Skeletal muscle tissue (tissue), 4 donors: ENCODE data around the gene THEM4. TPM values are rescaled to one million over a fixed set of nuclear protein-coding genes. Genes with fewer than 3 reads are reported as not detected.
"Not testable (repeated sequence)": the region's sequence is repeated elsewhere in the genome, so short reads cannot be mapped to it uniquely, and the experiment has no call there.

Experiments
- H3K27ac ChIP-seq: one replicate; pipeline ENCODE4 v1.7.0; 2013; ENCODE audit warnings: mild to moderate bottlenecking, low read depth, low read length, inconsistent platforms
- H3K27me3 ChIP-seq, 3 donors: one replicate each; pipeline ENCODE4 v1.7.0; 2013; ENCODE audit warnings: low read length in 3 of 3; ENCODE audit not compliant: control insufficient read depth in 3 of 3, insufficient read depth in 3 of 3
- H3K36me3 ChIP-seq, 3 donors: one replicate each; pipeline ENCODE4 v1.7.0; 2013; ENCODE audit warnings: low read length in 3 of 3; ENCODE audit not compliant: control insufficient read depth in 3 of 3, insufficient read depth in 3 of 3
- H3K4me1 ChIP-seq, 3 donors: one replicate each; pipeline ENCODE4 v1.7.0; 2013; ENCODE audit warnings: low read length in 3 of 3, mild to moderate bottlenecking in 3 of 3; ENCODE audit not compliant: control insufficient read depth in 3 of 3, insufficient read depth in 3 of 3
- H3K4me3 ChIP-seq, 3 donors: one replicate each; pipeline ENCODE4 v1.7.0; 2013; ENCODE audit warnings: low read length in 3 of 3
- H3K9ac ChIP-seq, 3 donors: one replicate each; pipeline ENCODE4 v1.7.0; 2013; ENCODE audit warnings: low read length in 3 of 3, mild to moderate bottlenecking in 3 of 3, moderate library complexity in 2 of 3, low read depth in 1 of 3
- H3K9me3 ChIP-seq, 3 donors: one replicate each; pipeline ENCODE4 v1.7.0; 2013; ENCODE audit warnings: low read length in 3 of 3; ENCODE audit not compliant: control insufficient read depth in 3 of 3
- total RNA-seq: library from RNA; depleted of rRNA; stranded (reverse); fragments of >200 nt; gene quantifications from one replicate; pipeline ENCODE4 v1.2.3, GENCODE V29; 2014
- donor health status: Osteomylitis.

The THEM4 gene
- total RNA-seq, 1 donor from 2014 or later, result 8.4 TPM

DNA sequence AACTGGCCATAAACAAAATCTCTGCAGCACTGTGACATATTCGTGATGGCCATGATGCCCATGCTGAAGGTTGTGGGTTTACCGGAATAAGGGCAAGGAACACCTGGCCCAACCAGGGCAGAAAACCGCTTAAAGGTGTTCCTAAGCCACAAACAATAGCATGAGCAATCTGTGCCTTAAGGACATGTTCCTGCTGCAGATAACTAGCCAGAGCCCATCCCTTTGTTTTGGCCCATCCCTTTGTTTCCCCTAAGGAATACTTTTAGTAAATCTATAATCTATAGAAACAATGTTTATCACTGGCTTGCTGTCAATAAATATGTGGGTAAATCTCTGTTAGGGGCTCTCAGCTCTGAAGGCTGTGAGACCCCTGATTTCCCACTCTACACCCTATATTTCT is 8.5 kb downstream of the THEM4 start:
- not testable (repeated sequence) for H3K4me3 ChIP-seq, H3K27me3 ChIP-seq, H3K36me3 ChIP-seq, H3K9ac ChIP-seq, H3K27ac ChIP-seq, H3K9me3 ChIP-seq, H3K4me1 ChIP-seq

- H3K9me3 ChIP-seq, result no peaks in the 10 kb centered on the region
- H3K4me1 ChIP-seq, result peaks cover 2 to 4% (median 3%) of the 10 kb centered on the region in 3 donors
- H3K27ac ChIP-seq, result no peak overlapping the region
- peaks cover 4 to 13% (median 11%) of the 10 kb centered on the region in 3 donors for H3K36me3 ChIP-seq
- no peak overlapping the region for H3K4me3 ChIP-seq
- H3K9ac ChIP-seq, result no peak overlapping the region
- no peaks in the 10 kb centered on the region for H3K27me3 ChIP-seq
These were observed 10.8 kb downstream of the THEM4 start for GRCh38 chr1:151898519-151898991.

DNA sequence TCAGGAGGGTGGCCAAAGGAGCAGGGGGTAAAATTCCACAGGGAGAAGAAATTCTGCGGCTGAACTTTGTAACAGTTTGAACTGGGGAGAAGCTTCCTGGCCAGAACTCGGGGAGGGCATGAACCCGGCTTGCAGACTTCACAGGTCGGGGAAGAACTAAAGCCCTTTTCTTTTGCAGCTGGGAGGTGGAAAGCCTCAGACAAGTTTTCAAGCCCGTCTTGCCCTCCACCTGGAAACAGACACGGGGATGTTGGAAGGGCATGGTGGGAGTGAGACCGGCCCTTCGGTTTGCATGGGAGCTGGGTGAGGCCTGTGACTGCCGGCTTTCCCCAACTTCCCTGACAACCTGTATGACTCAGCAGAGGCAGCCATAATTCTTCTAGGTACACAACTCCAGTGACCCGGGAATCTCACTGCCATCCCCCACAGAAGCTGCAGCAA is 11.3 kb downstream of the THEM4 start:
- Histone ChIP-seq H3K27ac (no peak overlapping the region), H3K9me3 (no peaks in the 10 kb centered on the region), H3K9ac (no peak overlapping the region)

DNA sequence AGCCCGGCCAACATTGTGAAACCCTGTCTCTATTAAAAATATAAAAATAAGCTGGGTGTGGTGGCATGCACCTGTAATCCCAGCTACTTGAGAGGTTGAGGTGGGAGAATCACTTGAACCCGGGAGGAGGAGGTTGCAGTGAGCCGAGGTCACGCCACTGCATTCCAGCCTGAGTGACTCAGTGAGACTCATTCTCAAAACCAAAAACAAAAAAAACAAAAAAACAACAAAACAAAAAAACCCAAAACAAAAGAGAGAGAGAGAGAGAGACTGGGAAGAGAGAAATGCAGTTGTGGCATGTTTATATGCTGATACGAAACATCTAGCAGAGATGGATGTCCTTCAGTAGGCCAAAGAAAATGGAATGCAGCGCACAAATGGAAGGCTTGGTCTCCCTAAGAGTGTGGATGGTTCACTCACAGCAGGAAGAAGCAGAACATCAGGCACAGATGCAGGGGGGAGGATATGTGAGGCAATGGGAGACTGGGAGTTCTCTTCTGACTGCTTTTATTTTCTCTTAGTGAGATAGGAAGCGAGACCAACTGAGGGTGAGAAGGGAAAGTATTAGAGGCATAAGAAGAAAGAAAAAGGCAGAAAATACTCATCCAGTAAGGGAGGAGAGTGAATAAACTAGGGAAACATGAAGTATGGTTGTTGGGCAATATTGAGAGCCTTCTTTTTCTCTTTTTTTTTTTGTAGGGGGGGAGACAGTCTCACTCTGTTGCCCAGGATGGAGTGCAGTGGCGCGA is 16.0 kb downstream of the THEM4 start:
- no peak overlapping the region for H3K4me3 ChIP-seq
- no peaks in the 10 kb centered on the region for H3K27me3 ChIP-seq
- H3K4me1 ChIP-seq, result peaks cover 0 to under 1% (median 0%) of the 10 kb centered on the region in 3 donors
- H3K9me3 ChIP-seq, result no peaks in the 10 kb centered on the region
- H3K27ac ChIP-seq, result no peak overlapping the region
- H3K9ac ChIP-seq, result no peak overlapping the region
- H3K36me3 ChIP-seq, result peaks cover 13 to 34% (median 30%) of the 10 kb centered on the region in 3 donors

More for the DNA sequence above, 11.3 kb downstream of the THEM4 start:
- no peaks in the 10 kb centered on the region for H3K27me3 ChIP-seq
- H3K36me3 ChIP-seq, result peaks cover 7 to 16% (median 14%) of the 10 kb centered on the region in 3 donors
- H3K4me3 ChIP-seq, result no peak overlapping the region
- H3K4me1 ChIP-seq, result peaks cover 2 to 4% (median 3%) of the 10 kb centered on the region in 3 donors

DNA sequence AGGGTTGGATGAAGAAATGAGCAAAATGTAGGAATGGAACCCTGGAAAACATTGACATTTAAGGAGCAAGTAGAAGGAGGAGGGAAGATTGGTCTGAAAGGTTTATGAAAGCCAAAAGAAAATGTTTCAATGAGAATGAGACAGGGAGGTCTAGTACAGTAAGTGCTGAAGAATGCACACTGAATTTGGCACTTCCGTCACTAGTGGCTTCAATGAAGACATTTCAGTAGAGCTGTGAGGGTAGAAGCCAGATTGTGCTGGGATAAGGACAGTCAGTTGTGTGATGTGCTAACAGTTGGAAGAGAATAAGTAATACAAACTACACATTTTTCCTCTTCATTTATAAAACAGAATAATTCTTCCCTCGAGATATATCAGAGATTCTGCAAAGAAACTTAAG is 17.1 kb downstream of the THEM4 start:
- Histone ChIP-seq H3K27me3 (no peaks in the 10 kb centered on the region), H3K4me1 (no peaks in the 10 kb centered on the region), H3K4me3 (no peak overlapping the region), H3K36me3 (peaks cover 13 to 43% (median 39%) of the 10 kb centered on the region in 3 donors), H3K9ac (no peak overlapping the region), H3K27ac (no peak overlapping the region), H3K9me3 (no peaks in the 10 kb centered on the region)

- H3K36me3 ChIP-seq, result peaks cover 15 to 50% (median 36%) of the 10 kb centered on the region in 3 donors
These were observed 17.8 kb downstream of the THEM4 start for GRCh38 chr1:151891512-151891911.

GRCh38 chr1:151888972-151889570 is 20.2 kb downstream of the THEM4 start:
- no peak overlapping the region for H3K27ac ChIP-seq
- no peak overlapping the region for H3K9ac ChIP-seq
- H3K4me1 ChIP-seq, result no peaks in the 10 kb centered on the region
- no peaks in the 10 kb centered on the region for H3K9me3 ChIP-seq
- no peaks in the 10 kb centered on the region for H3K27me3 ChIP-seq
- H3K4me3 ChIP-seq, result no peak overlapping the region
- H3K36me3 ChIP-seq, result peaks cover 12 to 47% (median 31%) of the 10 kb centered on the region in 3 donors

More at GRCh38 chr1:151891512-151891911, 17.8 kb downstream of the THEM4 start:
- no peaks in the 10 kb centered on the region for H3K27me3 ChIP-seq
- H3K4me3 ChIP-seq, result no peak overlapping the region
- H3K9ac ChIP-seq, result no peak overlapping the region
- H3K9me3 ChIP-seq, result no peaks in the 10 kb centered on the region
- no peak overlapping the region for H3K27ac ChIP-seq
- no peaks in the 10 kb centered on the region for H3K4me1 ChIP-seq

DNA sequence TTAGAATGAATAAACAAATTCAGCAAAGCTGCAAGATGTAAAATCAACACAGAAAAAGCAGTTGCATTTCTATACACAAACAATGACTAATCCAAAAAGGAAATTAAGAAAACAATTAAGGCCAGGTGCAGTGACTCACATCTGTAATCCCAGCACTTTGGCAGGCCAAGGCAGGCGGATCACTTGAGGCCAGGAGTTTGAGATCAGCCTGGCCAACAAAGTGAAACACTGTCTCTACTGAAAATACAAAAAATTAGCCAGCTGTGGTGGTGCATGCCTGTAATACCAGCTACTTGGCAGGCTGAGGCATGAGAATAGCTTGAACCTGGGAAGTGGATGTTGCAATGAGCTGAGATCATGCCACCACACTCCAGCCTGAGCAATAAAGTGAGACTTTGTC is 22.3 kb downstream of the THEM4 start:
- Histone ChIP-seq H3K27ac (no peak overlapping the region), H3K27me3 (no peaks in the 10 kb centered on the region), H3K9ac (no peak overlapping the region), H3K4me3 (no peak overlapping the region), H3K4me1 (no peaks in the 10 kb centered on the region), H3K36me3 (peaks cover 8 to 40% (median 19%) of the 10 kb centered on the region in 3 donors), H3K9me3 (no peaks in the 10 kb centered on the region)

DNA sequence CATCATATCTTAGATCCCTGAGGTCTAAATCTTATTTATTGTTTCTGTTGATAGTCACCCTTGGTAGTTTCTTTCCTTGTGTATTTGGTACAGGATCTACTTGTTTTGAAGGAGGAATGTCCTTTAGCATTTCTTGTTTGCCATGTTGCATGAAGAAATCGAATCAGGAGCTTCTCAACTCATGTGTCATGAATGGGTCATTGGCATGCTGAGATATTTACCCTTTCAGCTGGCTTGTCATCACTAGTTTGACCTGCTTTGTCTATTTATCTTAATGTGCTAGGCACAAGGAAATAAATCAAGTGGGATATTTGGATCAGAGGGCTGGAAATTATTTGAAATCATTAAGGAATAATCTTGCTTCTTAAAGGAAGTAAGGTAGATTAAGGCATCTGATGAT is 23.8 kb downstream of the THEM4 start:
- H3K9ac ChIP-seq, result no peak overlapping the region
- H3K9me3 ChIP-seq, result no peaks in the 10 kb centered on the region
- peaks cover 5 to 30% (median 18%) of the 10 kb centered on the region in 3 donors for H3K36me3 ChIP-seq
- no peak overlapping the region for H3K27ac ChIP-seq
- H3K4me1 ChIP-seq, result no peaks in the 10 kb centered on the region
- no peaks in the 10 kb centered on the region for H3K27me3 ChIP-seq
- no peak overlapping the region for H3K4me3 ChIP-seq

DNA sequence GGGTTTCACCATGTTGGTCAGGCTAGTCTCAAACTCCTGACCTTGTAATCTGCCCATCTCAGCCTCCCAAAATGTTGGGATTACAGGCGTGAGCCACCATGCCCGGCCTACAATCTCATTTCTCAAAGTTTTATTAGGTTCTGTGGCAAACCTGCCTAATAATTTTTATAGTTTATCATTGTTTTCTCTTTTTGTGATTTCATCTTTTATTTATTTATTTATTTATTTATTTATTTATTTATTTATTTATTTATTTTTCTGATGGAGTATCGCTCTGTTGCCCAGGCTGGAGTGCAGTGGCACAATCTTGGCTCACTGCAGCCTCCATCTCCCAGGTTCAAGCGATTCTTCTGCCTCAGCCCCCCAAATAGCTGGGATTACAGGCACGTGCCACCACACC is 24.4 kb downstream of the THEM4 start:
- H3K9me3 ChIP-seq, H3K4me1 ChIP-seq, H3K27ac ChIP-seq, H3K4me3 ChIP-seq, H3K27me3 ChIP-seq, H3K9ac ChIP-seq: not testable (repeated sequence)
- peaks cover 3 to 27% (median 18%) of the 10 kb centered on the region in 3 donors for H3K36me3 ChIP-seq
